Esophagus muscularis mucosa (tissue), 4 donors: ENCODE results near the gene PRM1. TPM values are rescaled to one million over a fixed set of nuclear protein-coding genes. Genes with fewer than 3 reads are reported as not detected.

ENCODE experiments used
- DNase-seq: peaks from one replicate; pipeline ENCODE4 v3.0.0-alpha.2; 2017; ENCODE audit errors: extremely low spot score
- H3K27ac ChIP-seq, 4 donors: fragments of 200-600 bp; sonication (generic); replicated peaks in 1 of 4; 1 replicate in 3 of 4; 2 replicates in 1 of 4; pipeline ENCODE4 v1.5.1; 2016 to 2019; ENCODE audit warnings: mild to moderate bottlenecking in 1 of 4
- H3K27me3 ChIP-seq, 4 donors: fragments of 200-600 bp; sonication (generic); one replicate each; pipeline versions ENCODE4 v1.5.1 to v1.6.0; 2016 to 2019
- H3K36me3 ChIP-seq, 4 donors: fragments of 200-600 bp; sonication (generic); one replicate each; pipeline ENCODE4 v1.5.1; 2016 to 2019
- H3K4me1 ChIP-seq, 4 donors: fragments of 200-600 bp; sonication (generic); one replicate each; pipeline ENCODE4 v1.5.1; 2016 to 2019
- H3K4me3 ChIP-seq, 4 donors: fragments of 200-600 bp; sonication (generic); 1 replicate in 2 of 4; 2 replicates in 2 of 4; pipeline ENCODE4 v1.5.1; 2016 to 2019; ENCODE audit warnings: mild to moderate bottlenecking in 4 of 4, moderate library complexity in 1 of 4
- H3K9me3 ChIP-seq, 4 donors: fragments of 200-600 bp; sonication (generic); 1 replicate in 3 of 4; 2 replicates in 1 of 4; pipeline ENCODE4 v1.5.1; 2016 to 2019
- EP300 ChIP-seq: sonication (generic); formaldehyde crosslinking; IDR thresholded peaks from one replicate; pipeline ENCODE4 v1.6.1; 2017; ENCODE audit warnings: antibody characterized with exemption
- POLR2A ChIP-seq: fragments of 450-650 bp; IDR thresholded peaks from one replicate; pipeline ENCODE4 v1.6.1; 2017; ENCODE audit warnings: antibody characterized with exemption, moderate library complexity, mild to moderate bottlenecking, low read depth
- POLR2AphosphoS5 ChIP-seq, 2 donors: sonication (generic); formaldehyde crosslinking; IDR thresholded peaks; one replicate each; pipeline ENCODE4 v1.6.1; 2017; ENCODE audit warnings: antibody characterized with exemption in 2 of 2
- WGBS: methylation state at CpG from one replicate; pipeline ENCODE4 v1.1.5; 2018; 5-methylcytosine and 5-hydroxymethylcytosine counted together
- intact Hi-C: fragments of 100-400 bp; cut with DNase I; formaldehyde crosslinking; loops from one replicate; pipeline ENCODE4 v1.15.1; 2023
- total RNA-seq, 4 donors: library from RNA; depleted of rRNA; stranded (reverse); fragments of >200 nt; gene quantifications; one replicate each; pipeline versions ENCODE4 v1.1.0 to v1.2.1, GENCODE V29; 2016
- TF ChIP-seq, protein P1 (sequence below), 3 experiments: fragments of 200-600 bp in 2 of 3; fragments of 450-650 bp in 1 of 3; sonication (generic) in 2 of 3; IDR thresholded peaks; one replicate each; pipeline ENCODE4 v1.5.1; 2017 to 2019; ENCODE audit warnings: antibody characterized with exemption in 3 of 3, mild to moderate bottlenecking in 2 of 3, moderate library complexity in 1 of 3

PRM1 gene
- total RNA-seq, 4 donors from 2014 or later: not detected

DNA sequence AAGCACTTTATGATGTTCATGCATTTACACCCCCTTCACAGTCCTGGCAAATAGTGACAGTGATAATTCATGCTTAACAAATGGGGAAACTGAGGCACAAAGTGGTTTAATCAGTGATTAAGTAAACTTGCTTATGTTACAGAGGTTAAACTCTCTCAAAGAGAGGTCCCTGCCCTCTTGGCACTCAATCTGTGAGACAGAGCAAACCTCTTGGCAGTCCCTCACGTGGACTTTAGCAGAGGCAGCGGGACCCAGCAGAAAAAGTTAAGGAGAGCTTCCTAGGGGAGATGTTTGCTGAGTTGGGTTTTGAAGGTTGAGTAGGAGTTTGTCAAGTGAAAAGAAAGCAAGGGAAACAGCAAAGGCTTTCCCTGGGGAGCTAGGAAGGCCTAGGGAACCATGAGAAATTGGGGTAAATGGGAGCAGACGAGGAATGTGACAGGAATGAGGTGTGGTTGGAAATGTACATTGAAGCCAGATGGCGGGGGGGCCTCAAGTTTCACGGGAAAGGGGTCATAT, 35.9 kb downstream of the PRM1 start:
- no peaks in the 10 kb centered on the region for H3K36me3 ChIP-seq
- intact Hi-C loops: no loop called here
- H3K9me3 ChIP-seq: no peaks in the 10 kb centered on the region
- no peak overlapping the region for H3K27ac ChIP-seq
- no peaks in the 10 kb centered on the region for H3K4me1 ChIP-seq
- DNase-seq: no peak
- 87% methylated on average over 5 of the region's 5 CpGs for WGBS
- H3K4me3 ChIP-seq: no peak overlapping the region
- TF ChIP-seq POLR2A (no peak), POLR2AphosphoS5 (IDR thresholded peaks at IDR 0.05) (no peak), EP300 (no peak)
- TF ChIP-seq, protein P1, sequence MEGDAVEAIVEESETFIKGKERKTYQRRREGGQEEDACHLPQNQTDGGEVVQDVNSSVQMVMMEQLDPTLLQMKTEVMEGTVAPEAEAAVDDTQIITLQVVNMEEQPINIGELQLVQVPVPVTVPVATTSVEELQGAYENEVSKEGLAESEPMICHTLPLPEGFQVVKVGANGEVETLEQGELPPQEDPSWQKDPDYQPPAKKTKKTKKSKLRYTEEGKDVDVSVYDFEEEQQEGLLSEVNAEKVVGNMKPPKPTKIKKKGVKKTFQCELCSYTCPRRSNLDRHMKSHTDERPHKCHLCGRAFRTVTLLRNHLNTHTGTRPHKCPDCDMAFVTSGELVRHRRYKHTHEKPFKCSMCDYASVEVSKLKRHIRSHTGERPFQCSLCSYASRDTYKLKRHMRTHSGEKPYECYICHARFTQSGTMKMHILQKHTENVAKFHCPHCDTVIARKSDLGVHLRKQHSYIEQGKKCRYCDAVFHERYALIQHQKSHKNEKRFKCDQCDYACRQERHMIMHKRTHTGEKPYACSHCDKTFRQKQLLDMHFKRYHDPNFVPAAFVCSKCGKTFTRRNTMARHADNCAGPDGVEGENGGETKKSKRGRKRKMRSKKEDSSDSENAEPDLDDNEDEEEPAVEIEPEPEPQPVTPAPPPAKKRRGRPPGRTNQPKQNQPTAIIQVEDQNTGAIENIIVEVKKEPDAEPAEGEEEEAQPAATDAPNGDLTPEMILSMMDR (IDR thresholded peaks at IDR 0.05): no peak
- H3K27me3 ChIP-seq: no peaks in the 10 kb centered on the region

DNA sequence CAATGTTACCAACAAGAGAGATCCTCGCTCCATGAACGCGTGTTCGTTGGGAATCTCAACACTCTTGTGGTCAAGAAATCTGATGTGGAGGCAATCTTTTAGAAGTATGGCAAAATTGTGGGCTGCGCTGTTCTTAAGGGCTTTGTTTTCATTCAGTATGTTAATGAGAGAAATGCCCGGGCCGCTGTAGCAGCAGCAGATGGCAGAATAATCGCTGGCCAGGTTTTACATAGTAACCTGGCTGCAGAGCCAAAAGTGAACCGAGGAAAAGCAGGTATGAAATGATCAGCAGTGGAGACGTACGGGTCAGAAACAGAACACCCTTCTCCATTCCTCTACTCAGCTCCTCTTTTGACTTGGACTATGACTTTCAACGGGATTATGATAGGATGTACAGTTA, 38.5 kb downstream of the PRM1 start:
- DNase-seq: no peak
- no peaks in the 10 kb centered on the region for H3K4me1 ChIP-seq
- H3K4me3 ChIP-seq: no peak overlapping the region
- TF ChIP-seq, protein P1 (IDR thresholded peaks at IDR 0.05): no peak
- TF ChIP-seq POLR2AphosphoS5 (IDR thresholded peaks at IDR 0.05): no peak
- H3K36me3 ChIP-seq: no peaks in the 10 kb centered on the region
- no peaks in the 10 kb centered on the region for H3K27me3 ChIP-seq
- H3K27ac ChIP-seq: no peak overlapping the region
- H3K9me3 ChIP-seq: no peaks in the 10 kb centered on the region
- intact Hi-C loops: no loop called here
- 86% methylated on average over 12 of the region's 12 CpGs for WGBS

DNA sequence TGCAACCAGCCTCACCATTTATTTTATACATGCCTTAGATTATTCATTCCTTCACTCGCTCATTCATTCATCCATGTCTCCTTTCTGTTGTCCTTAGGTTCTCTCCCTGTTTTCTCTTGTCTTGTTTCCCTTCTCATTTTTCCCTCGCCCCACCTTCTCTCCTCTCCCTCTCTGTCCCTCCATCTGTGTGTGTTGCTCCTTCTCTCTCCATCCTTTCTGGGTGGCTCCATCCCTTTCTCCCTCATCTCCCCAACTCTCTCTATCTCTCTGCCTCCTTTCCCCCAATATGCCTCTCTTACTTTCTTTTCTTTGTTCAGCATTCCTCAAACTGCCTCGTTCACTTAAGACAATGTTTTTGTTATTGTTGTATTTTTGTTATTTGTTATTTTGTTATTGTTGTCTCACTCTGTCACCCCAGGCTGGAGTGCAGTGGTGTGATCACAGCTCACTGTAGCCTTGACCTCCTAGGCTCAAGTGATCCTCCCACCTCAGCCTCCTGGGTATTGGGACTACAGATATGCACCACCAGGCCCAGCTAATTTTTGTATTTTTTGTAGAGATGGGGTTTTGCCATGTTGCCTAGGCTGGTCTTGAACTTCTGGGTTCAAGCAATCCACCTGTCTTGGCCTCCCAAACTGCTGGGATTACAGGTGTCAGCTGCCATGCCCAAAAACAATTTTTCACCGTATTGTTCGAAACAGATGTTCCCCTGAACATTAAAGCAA, 39.5 kb downstream of the PRM1 start:
- no peaks in the 10 kb centered on the region for H3K27me3 ChIP-seq
- H3K4me1 ChIP-seq: no peaks in the 10 kb centered on the region
- intact Hi-C loops: no loop called here
- no peaks in the 10 kb centered on the region for H3K36me3 ChIP-seq
- no peak overlapping the region for H3K4me3 ChIP-seq
- H3K27ac ChIP-seq: no peak overlapping the region
- 95% methylated on average over 5 of the region's 5 CpGs for WGBS
- DNase-seq: no peak
- H3K9me3 ChIP-seq: no peaks in the 10 kb centered on the region
- TF ChIP-seq POLR2AphosphoS5 (IDR thresholded peaks at IDR 0.05): no peak
- no peak for TF ChIP-seq EP300
- no peak for TF ChIP-seq POLR2A
- TF ChIP-seq, protein P1 (IDR thresholded peaks at IDR 0.05): no peak

DNA sequence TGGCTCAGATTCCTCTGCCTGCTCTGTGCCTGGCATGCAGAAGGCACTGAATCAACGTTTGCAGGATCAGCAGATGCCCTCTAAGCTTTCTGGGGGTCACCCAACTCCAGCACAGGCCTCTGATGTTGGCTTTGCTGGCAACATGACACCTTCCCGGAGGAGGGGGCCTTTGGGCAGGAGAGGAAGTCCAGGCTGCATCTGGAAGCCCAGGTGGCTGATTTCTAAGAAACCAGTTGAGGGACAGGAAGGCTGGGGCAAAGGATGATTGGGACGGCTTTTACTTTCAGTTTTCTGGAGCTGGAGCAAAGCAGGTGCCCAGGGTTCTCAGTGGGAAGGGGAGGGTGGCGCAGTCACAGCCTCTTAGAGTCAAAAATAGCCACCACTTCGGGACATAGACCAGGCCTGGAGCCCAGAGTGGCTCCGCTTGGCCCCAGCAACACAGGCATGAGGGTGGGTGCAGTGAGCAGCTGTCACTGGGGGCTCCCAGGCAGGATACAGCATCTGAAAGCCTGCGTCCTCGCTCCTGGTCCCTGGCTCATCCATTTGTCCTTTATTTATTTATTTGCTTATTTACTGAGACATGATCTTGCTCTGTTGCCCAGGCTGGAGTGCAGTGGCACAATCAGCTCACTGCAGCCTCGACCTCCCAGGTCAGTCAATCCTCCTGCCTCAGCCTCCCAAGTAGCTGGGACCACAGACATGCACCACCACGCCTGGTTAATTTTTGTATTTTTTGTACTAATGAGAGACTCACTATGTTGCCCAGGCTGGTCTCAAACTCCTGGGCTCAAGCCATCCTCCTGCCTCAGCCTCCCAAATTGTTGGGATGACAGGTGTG, 40.3 kb downstream of the PRM1 start:
- Histone ChIP-seq H3K27me3 (no peaks in the 10 kb centered on the region), H3K27ac (no peak overlapping the region), H3K36me3 (no peaks in the 10 kb centered on the region), H3K4me1 (no peaks in the 10 kb centered on the region), H3K9me3 (no peaks in the 10 kb centered on the region), H3K4me3 (no peak overlapping the region)
- WGBS: 83% methylated on average over 7 of the region's 10 CpGs
- TF ChIP-seq EP300 (no peak), POLR2AphosphoS5 (IDR thresholded peaks at IDR 0.05) (no peak), POLR2A (no peak)
- TF ChIP-seq, protein P1 (IDR thresholded peaks at IDR 0.05): no peak
- no peak for DNase-seq
- intact Hi-C loops: no loop called here
